ENCODE results near the gene PRRG4. TPM values are rescaled to one million over a fixed set of nuclear protein-coding genes. Genes with fewer than 3 reads are reported as not detected.
A peak's percentile ranks its signal among the peaks of the same experiment; 100 is the strongest.
"Not testable (repeated sequence)": the region's sequence is repeated elsewhere in the genome, so short reads cannot be mapped to it uniquely, and the experiment has no call there.

PRRG4 gene
- total RNA-seq, 1 donor from 2014 or later: 0.08 TPM

DNA sequence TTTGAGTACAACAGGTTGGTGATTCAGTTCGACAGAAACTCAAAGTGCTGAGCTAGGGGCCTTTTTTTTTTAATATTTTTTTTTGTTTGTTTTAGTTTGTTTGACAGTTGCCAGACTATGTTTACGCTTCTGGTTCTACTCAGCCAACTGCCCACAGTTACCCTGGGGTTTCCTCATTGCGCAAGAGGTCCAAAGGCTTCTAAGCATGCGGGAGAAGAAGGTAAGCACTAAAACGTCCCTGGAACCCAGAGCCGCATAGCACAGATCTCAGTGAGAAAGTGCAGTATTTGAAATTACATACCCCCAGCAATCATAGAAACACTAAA lies 649 bp downstream of the PRRG4 start:
- no peak for DNase-seq (ENCODE audit: low read depth)

DNA sequence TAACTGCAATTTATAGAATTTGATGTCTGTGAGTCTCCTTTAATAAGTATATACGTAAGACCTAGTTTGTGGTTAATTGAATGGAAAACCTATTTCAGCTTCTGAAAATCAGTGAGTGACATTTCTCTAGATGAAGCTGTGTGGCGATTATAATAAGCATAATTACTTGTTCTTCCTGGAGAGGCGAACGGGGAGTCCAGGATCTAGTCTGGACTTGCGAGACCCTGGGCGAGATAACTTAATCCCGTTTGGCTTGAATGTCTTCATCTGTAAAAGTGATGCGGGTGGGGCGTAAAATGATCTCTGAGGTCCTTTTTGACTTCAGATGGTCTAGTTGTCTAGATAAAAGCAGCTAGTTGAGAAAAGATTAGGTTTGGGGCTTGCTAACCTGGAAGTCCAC lies 1.1 kb downstream of the PRRG4 start:
- no peak for DNase-seq (ENCODE audit: low read depth)

DNA sequence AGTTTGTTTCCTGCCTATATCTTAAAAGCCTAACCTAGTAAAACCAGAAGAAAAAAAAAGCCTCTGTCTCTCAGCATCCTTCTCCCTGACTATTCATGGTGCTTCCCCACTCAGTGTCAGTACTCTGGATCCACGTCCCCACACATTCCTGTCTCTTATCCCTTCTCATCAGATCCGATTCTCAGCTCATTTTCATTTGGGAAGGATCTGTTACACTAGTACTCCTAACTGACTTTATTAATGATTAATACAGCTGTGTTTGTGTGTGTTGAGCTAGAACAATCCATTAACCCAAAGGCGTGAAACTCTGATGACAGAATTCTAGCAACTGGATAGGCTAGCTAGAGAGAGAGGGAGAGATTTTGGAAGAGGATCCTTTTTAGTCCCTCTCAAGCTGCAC lies 1.5 kb downstream of the PRRG4 start:
- no peak for DNase-seq (ENCODE audit: low read depth)

DNA sequence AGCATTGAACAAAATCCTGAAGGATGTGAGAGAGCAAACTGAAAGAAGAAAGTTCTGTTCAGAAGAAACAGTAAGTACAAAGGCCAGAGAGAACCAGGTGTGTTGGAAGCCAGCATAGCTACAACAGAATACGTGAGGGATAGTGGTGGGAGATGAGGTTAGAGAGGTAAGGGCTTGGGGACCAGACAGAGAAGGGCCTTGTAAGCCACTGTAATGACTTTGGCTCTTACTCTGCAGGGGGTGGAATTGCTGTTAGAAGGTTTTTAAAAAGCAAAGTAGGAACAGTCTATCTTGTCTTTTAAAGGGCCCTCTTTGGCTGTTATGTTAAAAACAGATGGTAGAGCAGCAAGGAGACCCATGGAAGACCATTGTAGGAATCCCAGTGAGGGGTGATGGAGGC lies 4.2 kb downstream of the PRRG4 start:
- no peak for DNase-seq (ENCODE audit: low read depth)

DNA sequence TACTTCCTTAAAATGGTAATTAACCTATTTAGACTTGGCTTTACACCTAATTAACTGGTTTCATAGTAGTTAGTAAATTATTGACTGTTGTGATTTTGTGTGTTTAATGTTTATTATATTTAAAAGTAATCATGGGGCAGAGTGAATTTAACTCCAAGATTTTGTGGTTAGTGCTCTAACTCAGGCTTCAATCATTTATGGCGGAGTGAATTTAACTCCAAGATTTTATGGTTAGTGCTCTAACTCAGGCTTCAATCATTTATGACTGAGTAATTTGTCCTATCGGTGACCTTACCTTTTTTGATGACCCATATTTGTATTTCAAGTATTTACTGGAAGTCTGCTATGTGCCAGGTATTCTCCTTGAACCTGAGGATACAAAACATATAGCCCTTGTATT lies 7.2 kb downstream of the PRRG4 start:
- DNase-seq (ENCODE audit: low read depth): no peak

DNA sequence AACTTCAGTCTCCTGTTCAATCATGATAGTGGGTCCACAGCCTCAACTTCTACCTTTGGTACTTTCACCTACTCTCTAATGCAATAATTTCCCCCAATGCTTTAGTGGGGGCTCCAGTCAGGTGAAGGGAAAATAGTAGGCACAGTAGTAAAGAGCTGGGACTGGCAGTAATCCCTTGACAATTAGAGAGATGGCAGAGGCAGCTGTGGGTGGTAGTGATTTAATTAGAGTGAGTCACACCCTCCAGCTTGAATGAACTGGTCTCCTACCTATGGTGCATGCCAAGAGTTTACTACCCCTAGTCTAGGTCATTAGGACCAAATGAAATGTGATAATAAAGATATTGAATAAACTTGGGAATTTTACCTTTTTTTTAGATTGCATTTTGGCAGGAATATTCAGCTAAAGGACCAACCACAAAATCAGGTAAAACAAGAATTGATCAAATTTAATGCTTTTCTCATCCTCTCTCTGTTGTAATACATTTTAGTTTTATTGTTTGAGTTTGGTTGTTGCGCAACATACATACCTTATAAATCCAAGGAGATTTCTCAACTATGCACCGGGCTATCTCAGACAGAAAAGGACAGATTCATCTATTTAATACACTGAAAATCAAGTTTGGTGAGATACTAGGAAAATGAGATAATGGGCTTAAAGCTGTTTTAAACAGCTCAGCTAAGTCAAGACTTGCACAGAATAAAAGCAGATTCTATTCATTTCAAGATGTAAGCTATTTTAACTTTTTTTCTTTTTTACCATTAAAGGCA lies 9.0 kb downstream of the PRRG4 start:
- DNase-seq (ENCODE audit: low read depth): peak; percentile 35

DNA sequence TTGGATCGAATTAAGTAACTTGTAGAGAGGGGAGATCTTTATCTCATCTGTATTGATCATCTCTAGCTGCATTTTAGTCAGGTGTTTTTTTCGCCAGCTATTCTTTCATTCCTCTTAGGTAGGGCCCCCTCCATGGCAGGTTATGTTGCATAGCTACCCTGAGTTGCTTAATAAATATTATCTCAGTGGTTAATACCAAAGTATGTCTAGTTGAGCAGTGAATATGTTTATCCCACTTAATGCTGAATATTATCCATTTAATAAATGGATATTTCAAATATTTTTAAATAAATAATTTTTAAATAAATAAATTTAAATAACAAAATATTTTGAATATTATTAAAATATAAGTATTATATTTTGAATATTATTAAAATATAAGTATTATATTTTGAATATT lies 9.6 kb downstream of the PRRG4 start:
- DNase-seq (ENCODE audit: low read depth): no peak

DNA sequence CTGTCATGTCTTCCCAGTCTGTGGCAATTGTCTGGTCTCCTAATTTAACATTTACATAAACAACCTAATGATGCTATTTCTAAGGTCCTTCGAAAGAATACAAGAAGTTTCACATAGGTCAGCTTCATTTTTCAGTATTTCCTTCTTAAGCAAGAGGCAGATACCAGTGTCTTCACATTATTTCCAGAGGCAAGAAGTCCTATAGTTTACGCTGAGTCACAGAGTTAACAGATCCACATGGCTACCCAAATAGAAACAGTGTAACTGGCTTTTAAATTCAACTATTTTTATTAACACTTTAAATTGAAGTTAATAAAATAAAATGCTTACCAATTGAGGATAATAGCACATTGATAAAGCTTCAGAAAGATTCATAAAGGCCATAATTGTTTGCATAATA lies 10.9 kb downstream of the PRRG4 start:
- no peak for DNase-seq (ENCODE audit: low read depth)

DNA sequence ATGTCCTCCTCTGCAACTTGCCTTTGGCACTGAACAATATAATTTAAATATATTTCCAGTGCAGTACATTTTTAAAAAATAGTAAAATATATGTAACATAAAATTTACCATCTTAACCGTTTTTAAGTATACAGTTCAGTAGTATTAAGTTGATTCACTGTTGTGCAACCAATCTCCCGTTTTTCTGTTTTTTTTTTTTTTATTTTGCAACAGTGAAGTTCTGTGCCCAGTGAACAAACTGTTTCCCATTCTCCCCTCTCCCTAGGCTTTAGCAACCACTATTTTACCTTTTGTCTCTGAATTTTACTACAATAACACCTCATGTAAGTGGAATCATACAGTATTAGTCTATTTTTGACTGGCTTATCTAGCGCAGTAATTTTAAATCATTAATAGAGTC lies 13.8 kb downstream of the PRRG4 start:
- no peak for DNase-seq (ENCODE audit: low read depth)

DNA sequence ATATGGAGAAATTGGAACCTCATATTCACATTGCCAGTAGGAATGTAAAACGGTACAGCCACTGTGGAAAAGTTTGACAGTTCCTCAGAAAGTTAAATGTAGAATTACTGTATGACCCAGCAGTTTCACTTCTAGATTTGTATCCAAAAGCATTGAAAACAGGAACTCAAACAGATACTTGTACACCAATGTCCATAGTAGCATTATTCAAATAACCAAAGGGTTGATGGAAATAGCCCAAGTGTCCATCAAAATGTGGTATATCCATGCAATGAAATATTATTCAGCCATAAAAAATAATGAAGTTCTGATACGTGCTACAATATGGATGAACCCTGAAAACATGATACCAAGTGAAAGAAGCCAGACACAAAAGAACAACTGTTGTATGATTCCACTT lies 17.8 kb downstream of the PRRG4 start:
- no peak for DNase-seq (ENCODE audit: low read depth)

DNA sequence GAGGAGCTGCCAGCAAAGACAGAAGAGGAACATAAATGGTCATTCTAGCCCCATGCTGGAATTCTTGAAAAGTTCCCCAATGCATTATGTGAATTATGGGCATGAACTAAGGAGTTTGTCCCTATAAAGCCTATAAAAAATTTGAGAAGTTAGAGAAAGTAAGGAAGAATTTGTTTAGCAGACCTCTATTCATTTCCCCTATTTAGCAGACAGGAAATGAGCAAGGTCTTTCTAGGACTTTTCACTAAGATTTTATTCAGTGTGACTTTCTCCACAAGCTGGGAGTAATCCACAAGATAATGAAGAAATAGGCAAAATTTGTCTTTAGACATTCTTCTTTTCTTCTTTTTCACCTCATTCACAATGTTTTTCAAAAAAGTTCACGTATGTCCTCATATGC lies 20.0 kb downstream of the PRRG4 start:
- no peak for DNase-seq (ENCODE audit: low read depth)

DNA sequence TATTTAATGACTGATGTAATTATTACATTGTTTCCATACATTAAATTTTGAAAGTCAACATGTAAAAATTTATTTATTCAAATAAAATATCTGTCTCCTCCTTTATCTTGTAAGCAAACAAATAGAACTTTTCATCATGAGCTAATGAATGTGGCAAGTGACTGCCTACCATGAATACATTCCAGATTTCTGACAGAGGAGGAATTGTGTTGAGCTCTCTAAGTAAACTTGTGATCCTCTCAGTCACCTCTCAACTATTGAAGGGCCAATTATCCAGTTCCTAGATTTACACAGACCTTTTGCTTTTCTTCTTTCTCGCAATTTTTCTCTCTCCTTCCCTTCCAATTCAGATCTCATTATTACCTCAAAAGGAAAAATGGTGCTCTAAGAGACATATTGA lies 21.5 kb downstream of the PRRG4 start:
- no peak for DNase-seq (ENCODE audit: low read depth)

DNA sequence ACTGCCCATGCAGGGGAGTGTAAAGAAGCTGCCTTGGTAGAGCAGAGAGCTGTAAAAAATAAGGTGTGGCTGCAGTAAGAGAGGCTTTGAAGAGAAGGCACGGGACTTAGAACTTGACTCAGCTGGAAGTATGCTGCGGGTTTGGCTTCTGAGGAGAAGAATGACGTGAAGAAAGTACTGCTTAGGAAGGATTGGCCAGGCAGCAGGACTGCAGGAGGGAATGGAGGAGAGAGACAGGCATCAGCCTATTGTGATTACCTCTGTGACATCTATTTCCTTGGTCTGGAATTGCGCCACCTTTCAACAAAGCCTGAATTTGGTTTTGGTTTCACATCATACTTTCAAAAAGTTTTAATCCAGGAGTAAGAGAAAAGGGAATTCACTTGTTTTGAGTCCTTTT lies 22.5 kb downstream of the PRRG4 start:
- DNase-seq (ENCODE audit: low read depth): peak; percentile 19

DNA sequence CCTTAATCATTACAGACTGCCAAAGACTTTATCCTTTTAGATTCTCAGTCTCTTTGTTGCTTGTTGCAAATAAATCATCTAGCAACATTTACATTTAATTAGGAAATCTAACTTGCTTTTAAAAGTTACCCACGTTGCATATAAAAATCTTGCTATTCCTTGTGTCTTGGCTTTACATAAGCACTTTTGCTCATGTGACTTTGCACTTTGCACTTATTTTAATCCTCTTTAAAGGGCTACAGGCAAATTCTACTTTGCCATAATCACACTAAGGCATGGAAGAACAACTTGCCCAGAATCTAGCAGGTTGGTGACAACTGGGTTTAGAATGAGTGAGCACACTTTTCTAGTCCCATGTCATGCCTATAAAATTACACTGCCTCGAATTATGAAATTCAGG lies 25.9 kb downstream of the PRRG4 start:
- DNase-seq (ENCODE audit: low read depth): no peak

DNA sequence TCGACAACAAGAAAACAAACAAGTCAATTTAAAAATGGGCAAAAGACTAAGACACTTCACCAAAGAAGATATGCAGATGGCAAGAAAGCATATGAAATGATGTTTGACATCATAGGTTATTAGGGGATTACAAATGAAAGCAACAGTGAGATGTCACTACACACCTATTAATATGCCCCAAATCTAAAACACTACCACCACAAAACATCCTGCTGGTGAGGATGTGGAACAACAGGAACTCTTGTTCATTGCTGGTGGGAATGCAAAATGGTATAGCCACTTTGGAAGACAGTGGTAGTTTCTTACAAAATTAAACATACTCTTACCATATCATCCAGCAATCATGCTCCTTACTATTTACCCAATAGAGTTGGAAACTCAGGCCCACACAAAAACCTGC lies 29.0 kb downstream of the PRRG4 start:
- DNase-seq (ENCODE audit: low read depth): no peak

DNA sequence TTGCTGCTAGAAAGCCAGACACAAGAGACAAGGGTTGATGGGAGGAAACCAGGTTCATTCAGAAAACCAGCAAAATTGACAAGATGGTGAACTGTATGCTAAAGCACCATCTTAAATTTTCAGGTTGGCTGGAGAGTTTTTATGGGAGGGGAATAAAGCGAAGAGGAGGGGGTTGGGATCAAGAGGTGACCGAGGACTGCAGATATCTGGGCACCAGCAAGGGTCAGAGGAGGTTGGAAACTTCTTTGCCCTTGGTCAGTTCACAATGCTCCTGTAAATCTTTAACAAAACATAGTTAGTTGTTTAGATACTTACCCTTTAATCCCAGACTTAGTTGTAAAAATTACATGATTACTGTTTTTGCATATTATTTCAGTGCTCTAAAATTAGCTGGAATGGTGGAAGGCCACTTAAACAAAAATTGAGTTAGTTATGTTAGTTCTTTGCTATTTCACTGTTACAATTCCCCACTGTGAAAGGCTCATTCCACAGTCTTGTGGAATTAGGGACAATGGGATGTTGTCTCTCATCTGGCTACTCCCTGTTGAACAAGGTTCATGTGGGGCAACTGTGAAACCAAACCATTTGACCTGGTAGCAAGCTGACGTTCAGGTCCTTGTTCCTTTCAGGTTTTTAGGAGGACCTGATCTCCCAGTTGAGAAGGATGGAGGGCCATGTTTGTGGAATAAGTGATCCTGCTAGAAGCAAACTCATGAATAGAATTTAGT lies 32.3 kb downstream of the PRRG4 start:
- DNase-seq (ENCODE audit: low read depth): no peak

DNA sequence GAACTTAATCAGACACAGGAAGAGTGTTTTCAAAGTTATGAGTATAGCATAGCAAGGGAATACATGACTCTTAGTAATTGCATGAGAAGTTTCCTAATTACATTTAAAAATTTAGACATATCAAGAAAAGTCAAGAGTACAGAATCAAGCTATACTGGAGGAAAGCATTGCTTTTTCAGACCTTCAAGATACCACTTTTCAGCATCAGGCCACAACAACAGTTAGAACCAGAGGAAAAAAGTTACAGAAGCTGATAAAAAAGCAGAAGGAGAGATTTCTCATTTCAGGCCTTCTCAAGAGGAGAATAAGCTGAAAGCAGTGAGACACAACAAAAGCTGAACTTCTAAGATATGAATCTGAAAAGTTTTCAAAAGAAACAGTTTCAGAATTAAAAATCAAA lies 34.8 kb downstream of the PRRG4 start:
- no peak for DNase-seq (ENCODE audit: low read depth)

DNA sequence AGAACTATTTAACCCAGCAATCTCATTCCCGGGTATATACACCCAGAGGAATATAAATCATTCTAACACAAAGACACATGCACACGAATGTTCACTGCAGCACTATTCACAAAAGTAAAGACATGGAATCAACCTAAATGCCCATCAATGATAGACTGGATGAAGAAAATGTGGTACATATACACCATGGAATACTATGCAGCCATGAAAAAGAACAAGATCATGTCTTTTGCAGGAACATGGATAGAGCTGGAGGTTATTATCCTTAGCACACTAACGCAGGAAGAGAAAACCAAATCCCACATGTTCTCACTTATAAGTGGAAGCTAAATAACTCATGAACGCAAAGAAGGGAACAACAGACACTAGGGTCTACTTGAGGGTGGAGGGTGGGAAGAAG lies 39.0 kb downstream of the PRRG4 start:
- not testable (repeated sequence) for DNase-seq (ENCODE audit: low read depth)

DNA sequence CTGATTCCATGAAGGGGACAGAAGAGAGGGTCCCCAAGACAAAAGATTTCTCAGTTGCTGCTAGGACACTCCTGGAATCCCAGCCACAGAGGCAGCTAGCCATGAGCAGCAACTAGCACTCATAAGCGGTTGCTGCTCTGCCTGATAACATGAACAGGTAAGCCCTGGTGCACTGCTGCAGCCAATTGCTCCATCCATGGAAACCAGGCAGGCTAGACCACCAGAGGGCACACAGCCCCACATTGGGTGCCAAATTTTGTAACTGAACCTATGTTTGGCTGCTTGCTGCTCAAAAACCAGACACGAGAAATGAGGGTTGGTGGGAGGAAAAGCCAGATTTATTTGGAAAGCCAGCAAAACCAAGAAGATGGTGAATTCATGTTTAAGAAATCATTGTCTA lies 40.9 kb downstream of the PRRG4 start:
- no peak for DNase-seq (ENCODE audit: low read depth)

DNA sequence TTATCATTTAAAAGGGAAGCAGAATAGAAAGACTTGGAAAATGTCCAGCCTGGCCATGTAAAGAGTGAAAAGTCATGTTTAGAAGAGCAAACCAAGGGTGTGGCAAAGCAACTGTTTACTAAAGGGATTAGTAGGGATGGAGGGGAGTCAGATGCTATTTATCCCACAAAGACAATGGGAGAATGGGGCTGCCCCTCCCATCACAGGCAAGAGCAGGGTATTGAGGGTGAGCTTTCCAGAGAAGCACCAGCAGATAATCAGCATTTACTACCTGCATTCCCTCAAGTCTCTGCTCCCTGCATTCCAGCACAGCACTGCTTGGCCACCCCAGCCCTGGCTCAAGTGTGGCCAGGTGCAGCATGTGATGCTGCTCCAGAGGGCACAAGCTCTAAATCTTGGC lies 44.4 kb downstream of the PRRG4 start:
- no peak for DNase-seq (ENCODE audit: low read depth)

DNA sequence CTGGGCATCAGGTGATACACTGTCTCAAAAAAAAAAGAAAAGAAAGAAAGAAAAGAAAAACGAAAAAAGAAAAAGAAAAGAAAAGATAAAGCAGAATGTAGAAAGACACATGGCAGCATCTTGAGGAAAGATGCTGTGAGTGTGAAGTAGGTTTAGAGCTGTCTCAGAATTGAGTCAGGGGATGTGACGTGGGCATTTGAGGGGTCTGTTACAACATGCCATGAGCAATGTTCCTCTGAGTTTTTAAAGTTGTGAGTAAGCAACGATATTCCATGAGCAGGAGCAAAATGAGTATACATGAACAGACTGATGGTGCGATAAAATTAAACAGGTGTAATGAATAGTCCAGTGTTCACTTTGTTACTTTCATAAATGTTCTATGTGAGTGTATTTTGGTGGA lies 51.6 kb downstream of the PRRG4 start:
- DNase-seq (ENCODE audit: low read depth): no peak

DNA sequence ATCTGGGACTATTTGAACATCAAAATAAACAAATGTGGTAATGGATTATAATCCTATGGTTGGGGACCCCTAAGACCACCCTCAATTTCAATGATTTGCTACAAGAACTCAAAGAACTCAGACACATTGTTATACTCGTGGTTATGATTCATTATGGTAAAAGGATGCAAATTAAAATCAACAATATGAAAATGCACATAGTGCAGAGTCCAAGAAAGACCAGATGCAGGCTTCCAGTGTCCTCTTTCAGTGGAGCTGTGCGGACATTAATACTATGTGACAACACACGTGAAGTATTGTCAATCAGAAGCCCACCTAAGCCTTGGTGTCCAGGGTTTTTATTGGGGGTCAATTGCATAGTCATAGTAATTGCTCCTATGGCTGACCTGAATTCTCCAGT lies 53.7 kb downstream of the PRRG4 start:
- no peak for DNase-seq (ENCODE audit: low read depth)

DNA sequence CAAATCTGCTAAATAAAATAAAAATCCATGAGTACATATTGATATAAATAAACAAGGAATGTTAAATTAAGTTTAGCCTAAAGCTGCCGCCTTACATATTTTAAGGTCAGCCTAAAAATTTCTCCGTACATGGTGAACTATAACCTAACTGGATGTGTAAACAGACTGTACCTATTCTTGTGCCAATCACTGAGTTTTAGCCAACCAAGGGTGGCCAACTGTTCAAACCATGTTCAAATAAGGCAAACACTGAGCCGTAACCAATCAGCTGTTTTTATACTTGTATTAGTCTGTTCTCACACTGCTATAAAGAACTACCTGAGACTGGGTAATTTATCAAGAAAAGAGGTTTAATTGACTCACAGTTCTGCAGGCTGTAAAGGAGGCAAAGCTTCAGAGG lies 54.3 kb downstream of the PRRG4 start:
- DNase-seq (ENCODE audit: low read depth): no peak
